Left colon (tissue), 2 donors: Measurements from ENCODE around the gene ATP11A. TPM values are rescaled to one million over a fixed set of nuclear protein-coding genes. Genes with fewer than 3 reads are reported as not detected.
"Not testable (repeated sequence)": the region's sequence is repeated elsewhere in the genome, so short reads cannot be mapped to it uniquely, and the experiment has no call there.

ENCODE experiments used
- ATAC-seq: fragments of 200-7000 bp; cut with Tn5 transposase; one replicate; pipeline ENCODE4 v1.9.1; 2020; ENCODE audit warnings: mild to moderate bottlenecking, moderate library complexity
- DNase-seq, 2 donors: peaks; one replicate each; pipeline ENCODE4 v3.0.0-alpha.2; 2020
- intact Hi-C, 2 donors: fragments of 100-400 bp; cut with DNase I in 1 of 2; cut with micrococcal nuclease in 1 of 2; formaldehyde crosslinking; loops; one replicate each; pipeline versions ENCODE4 v1.11.2 to v1.14.0; 2022; cut with DNase I, micrococcal nuclease
- total RNA-seq, 2 donors: library from RNA; stranded (reverse); fragmentation: NEBNext Ultra II Directional; extraction: Animal tissue kit (Norgen Biotek cat#: 25700); gene quantifications; one replicate each; pipeline ENCODE4 v1.2.1, GENCODE V29; 2021
- donor health status: DM: no; HTN: no; CAD: no.
- donor health status: DM: yes; HTN: yes; CAD: no.

Gene ATP11A
- total RNA-seq, 2 donors from 2014 or later: 12.4 to 22.7 TPM

DNA sequence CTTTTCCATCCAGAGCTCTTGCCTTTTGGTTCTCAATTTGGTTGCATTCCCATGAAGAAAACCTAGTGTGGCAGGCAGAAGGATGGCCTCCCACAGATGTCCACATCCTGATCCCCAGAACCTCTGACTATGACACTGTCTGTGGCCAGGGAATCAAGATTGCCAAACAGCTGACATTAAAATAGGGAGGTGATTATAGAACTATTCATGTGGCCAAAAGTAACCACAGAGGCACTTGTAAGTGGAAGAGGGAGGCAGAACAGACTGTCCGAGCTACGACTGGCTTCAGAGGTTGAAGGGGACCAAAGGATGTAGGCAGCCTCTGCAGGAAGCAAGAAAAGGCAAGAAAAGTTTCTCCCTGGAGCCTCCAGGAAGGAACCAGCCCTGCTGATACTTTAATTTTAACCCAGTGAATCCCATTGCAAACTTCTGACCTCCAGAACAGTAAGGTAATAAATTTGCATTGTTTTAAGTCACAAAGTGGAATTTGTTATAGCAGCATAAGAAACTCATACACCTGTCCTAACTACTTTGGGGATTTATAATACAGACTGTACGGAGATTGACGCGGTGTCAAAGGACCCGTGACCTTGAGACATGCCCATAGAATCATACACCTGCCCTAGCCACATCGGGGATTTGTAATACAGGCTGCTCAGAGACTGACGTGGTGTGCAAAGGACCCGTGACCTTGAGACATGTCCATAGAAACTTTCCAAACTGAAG lies 106.5 kb downstream of the ATP11A start:
- intact Hi-C loops: no loop called here
- no peak for ATAC-seq

DNA sequence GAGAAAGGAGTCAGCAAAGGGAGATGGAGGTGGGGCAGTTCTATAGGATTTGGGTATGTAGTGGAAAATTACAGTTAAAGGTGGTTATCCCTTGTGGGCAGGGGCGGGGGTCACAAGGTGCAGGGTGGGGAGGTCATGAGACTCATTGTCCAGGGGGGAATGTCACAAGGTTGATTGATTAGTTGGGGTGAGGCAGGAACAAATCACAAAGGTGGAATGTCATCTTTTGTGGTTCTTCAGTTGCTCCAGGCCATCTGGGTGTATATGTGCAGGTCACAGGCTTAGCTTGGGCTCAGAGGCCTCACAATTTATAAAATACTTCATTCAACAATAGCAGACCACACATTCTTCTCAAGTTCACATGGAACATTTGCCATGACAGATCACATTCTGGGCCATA lies 109.6 kb downstream of the ATP11A start:
- ATAC-seq (no peak), DNase-seq (no peak)
- intact Hi-C loops: no loop called here

More for the DNA sequence above, 106.5 kb downstream of the ATP11A start:
- no peak for DNase-seq

DNA sequence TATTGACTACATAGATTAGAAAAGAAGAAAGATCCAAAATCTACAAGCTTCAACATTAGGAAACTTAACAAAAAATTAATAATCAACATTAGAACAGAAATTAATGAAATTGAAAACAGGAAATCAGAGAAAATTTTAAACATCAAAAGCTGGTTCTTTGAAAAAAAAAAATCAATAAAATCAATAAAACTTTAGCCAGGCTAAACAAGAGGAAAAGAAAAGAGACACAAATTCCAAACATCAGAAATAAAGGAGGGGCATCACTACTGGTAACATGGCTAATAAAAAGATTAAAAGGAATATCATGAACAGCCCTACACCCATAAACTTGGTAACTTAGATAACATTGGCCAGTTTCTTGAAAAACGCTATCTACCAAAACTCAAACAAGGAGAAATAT lies 110.2 kb downstream of the ATP11A start:
- ATAC-seq (no peak), DNase-seq (no peak)
- intact Hi-C loops: no loop called here

DNA sequence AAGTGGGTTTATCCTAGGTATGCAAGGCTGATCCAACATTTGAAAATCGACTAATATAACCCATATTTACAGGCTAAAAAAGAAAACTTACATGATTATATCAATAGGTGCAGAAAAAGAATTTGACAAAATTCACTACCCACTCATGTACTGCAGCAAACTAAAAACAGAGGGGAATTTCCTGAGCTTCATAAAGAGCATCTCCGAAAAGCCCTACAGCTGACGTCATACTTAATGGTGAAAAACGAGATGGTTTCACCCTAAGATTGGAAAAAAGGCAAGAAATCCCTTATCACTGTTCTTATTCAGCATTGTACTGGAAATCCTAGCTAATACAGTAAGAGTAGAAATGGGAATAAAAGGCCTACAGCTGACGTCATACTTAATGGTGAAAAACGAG lies 111.0 kb downstream of the ATP11A start:
- ATAC-seq, intact Hi-C loops, DNase-seq: not testable (repeated sequence)

DNA sequence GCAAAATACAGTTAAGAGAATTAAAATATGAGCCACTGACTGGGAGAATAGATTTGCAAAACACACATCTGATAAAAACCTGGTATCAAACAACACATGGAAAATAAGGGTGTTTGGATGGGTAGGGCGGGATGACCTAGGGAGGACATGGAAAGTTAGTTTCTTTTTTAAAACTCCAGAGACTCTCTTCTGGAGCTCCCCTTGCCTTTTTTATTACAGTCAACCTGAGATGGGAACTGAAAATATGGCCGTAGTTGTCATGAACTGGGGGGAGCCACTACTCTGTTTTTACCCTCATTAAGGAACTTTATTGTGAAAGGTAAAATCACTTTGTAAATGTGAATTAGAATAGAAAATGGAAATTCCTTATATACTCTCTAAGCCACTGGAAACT lies 113.0 kb downstream of the ATP11A start:
- intact Hi-C loops: no loop called here
- DNase-seq (no peak), ATAC-seq (no peak)

DNA sequence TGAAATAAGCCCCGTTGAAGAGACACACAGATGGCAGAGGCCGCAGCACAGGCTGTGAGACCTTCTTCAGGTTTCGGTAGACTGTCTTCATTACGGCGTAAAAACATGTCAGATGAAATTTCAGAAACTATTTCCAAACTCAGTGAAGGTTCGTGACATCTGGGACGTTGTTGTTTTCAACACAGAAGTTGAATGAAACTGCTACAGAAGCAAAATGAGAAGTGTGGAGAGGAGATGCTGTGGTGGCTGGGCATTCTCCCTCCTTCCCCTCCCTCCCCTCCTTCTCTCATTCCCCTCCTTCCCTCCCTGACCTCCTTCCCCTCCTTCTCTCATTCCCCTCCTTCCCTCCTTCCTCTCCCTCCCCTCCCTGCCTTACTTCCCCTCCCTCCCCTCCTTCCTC lies 113.6 kb downstream of the ATP11A start:
- DNase-seq: no peak
- intact Hi-C loops: no loop called here
- ATAC-seq: no peak

DNA sequence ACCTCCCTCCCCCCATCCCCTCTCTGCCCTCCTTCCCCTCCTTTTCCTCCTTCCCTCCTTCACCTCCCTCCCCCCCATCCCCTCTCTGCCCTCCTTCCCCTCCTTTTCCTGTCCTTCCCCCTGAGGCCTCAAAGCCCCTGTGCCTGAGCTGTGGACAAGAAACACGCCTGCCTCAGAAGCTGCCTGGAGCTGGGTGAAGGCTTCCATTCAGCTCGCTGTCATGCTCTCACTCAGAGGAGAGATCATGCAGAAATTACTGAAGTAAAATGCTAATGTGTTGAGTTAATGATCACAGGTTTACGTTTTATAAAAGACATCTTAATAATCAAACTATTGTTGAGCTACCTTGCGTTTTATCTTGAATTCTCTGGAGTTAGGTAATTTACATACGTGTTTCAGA lies 114.5 kb downstream of the ATP11A start:
- no peak for ATAC-seq
- intact Hi-C loops: no loop called here
- no peak for DNase-seq

DNA sequence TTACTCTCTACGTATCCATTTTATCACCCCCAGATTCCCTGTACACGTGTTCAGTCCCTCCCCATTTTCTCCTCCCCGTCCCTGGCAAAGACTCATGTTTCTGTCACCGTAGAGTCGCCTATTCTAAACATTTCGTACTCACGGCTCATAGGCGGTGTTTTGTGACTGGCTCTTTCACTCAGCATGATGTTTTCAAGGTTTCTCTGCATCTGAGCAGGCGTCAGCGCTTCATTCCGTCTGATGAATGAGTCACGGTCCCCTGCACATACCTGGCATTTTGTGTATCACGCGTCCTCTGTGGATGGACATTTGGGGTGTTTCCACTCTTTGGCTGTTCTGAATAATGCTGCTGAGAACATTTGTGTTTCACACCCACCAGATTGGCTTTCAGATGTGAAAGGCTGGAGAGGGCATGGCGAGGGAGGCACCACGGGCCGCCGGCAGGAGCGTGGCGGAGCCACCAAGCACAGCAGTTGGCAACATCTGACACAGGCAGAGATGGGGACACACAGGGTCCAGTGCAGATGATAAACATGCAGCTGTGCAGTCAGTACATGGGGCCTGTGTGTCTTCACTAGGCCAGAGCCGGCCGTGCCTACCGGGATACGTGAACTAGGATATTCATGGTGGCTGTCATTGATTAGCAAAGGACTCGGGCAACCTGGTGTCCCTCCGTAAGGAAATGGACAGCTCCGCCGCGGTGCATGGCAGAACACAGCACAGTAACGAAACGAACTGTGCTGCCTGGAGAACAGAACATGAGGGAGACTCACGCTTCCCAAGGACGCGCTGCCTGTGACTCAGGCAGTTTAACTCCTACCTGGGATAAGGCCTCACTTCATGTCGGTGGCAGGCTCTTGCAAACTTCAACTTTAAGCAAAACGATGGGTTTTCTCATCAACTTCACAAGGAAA lies 117.2 kb downstream of the ATP11A start:
- no peak for ATAC-seq
- no peak for DNase-seq
- intact Hi-C loops: no loop called here

DNA sequence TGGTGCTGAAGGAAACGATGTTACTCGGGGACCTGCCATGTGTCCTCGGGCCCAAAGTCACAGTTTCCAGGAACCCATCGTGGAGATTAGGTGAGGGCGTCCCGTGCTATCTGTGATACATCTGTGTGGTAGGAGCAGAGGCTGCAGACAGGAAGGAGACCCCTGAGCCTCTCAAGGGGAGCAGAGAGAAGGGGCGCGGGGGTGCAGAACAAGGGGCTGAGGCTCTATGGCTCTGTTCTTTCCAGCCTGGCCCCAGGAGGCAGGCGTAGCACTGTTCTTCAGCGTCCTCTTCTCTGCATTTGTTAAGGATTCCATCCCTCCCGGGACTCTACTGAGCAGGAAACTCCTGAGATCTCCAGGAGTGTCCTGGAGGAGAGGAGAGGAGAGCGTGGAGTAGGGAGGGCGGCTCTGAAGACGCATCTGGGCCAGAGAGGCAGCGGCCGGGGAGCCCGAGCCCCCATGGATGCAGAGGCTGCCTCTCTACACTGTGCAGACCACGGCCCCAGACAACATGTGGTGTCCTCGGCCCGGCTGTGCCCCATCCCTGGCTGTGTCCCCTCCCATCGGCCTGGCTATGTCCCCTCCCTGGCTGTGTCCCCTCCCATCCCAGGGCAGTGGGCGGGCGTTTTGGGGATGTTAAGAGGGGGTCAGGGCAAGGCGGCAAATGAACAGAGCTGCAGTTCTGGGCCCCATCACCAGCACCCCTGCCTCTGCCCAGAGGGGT lies 118.0 kb downstream of the ATP11A start:
- DNase-seq (no peak), ATAC-seq (no peak)
- intact Hi-C loops: no loop called here

DNA sequence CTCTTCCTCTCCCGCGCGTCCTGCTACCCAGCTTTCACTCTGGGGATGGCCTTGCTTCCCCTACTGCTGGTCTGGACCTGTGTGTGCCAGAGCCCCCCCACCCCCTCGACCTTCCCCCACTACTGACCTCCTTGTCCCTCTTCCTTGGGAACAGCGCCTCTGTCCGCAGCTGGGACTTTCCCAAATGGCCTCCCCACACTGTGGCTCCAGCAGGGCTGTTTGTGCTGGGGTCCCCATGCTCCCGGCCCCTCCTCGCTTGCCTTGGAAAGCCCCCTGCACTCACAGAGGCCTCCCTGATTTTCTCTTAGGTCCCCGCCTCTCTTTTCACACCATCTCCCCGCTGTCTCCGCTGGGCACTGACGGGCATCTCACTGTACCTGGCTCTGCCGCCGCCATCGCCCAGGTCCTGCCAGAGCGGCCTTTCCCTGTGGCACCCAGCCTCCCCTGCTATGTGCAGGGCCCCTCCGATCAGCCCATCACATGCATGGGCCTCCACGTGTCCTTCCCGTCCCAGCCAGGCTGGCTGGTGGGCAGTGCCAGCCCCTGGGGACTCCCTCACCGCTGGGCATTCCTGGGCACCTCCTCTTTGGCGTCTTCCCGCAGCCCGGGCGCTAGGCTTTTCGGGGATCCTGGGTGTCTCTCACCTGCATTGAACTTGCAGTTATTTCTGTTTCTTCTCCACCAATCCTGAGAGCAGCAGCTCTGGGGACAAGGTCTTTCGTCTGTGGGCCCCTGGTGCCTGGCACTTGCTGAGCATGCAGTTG lies 118.7 kb downstream of the ATP11A start:
- DNase-seq (no peak), ATAC-seq (no peak)
- intact Hi-C loops: no loop called here

DNA sequence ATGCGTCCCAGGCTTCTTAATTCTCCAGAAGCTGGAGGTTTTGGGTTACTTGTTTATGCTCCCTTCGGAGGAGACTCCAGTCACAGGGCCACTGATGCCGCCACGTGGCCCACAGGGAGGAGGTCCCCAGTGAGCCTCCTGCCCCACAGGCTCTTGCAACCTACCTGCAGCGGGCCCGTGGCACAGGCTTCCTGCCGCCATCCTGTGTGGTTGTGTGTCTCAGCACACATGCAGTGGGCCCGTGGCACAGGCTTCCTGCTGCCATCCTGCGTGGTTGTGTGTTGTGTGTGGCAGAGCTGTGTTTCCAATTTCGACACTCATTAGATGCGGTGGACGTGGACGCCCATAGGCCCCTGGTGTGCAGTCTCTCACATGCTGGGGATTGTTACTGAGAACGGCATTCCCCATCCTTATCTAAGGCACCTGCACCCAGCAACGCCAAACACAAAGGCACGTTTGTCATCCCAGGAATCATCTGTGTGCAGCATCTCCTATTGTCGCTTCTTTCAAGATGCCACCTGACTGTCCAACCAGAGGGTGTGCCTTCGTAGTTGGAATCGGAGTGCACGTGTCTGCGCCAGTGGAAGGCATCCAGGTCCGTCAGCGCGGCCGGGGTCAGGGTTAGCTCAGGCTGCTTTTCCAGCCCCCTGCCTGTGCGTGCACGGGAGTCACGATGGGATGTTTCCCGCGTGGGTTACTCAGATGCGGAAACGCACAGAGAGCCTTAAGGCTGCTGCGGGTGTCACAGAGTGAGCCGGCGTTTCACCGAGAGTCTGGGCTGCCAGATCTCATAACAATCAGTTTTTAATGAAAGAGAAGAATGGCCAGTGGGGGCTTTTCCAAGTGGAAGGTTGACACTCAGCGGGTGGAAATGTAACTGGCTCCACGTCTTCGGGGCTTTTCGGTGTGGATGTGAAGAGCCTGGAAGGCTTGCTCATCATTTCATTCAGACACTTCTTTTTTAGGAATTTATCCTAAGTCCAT lies 119.8 kb downstream of the ATP11A start:
- DNase-seq: no peak
- intact Hi-C loops: no loop called here

DNA sequence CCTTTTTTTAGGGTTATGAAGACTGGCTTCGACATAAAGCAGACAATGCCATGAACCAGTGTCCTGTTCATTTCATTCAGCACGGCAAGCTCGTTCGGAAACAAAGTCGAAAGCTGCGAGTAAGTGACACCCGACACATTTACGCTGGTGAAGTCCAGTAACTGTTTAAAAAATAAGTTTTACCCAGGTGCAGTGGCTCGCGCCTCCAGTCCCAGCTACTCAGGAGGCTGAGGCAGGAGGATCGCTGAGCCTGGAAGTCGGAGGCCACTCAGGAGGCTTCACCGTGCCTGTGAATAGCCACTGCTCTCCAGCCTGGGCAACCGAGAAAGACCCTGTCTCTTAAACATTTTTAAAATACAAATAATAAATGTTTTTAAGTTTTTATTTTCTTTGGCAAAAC lies 120.8 kb downstream of the ATP11A start:
- intact Hi-C loops: no loop called here
- ATAC-seq (no peak), DNase-seq (no peak)

More for the DNA sequence above, 119.8 kb downstream of the ATP11A start:
- no peak for ATAC-seq

DNA sequence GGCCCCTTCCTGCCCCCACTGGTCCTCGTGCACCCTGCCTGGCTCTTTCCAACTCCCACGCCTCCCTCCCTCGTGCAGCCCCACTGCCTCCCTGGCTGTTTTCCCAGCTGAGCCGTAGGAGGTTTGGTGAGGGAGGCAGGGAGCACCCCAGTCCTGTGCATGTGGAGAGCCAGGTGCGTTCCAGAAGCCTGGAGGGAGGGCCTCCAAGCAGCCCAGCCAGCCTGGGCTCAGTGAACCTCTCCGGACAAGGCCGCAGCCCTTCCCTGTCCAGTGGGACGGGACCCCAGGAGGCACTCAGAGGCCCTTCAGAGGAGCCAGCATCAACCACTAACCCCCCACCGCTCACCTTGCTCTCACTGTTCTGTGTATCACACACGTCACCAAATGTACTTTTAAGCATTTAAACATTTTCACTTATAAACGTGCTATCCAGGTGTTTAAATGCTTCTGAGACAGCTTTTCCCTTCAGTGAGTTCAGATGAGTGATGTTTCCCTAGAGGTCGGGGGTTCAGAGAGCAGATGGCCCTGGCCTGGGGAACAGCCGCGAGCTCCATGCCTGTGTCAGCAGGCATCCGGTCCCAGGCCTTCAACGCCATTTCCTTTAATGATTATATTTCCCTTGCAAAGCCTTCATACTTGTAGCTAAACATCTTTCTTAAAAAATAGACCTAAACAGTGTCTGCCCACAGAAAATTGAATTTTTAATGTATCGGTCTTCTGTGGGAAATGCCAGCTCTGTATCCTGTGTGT lies 122.6 kb downstream of the ATP11A start:
- DNase-seq: no peak
- intact Hi-C loops: no loop called here
- ATAC-seq: no peak

DNA sequence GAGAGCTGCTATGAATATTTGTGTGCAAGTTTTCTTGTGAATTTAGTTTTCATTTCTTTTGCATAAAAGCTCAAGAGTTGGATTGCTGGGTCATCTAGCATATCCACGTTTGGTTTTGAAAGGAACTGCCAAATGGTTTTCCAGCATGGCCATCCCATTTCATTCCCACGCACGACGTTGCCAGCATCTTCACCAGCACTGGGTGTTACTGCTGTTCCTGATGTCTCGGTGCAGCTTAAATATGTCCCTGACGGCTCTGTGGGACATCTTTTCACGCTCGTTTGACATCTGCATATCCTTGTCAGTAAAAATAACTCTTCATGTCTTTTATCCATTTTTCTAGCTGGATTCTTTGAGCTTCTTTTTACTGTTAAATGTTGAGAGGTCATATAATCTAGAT lies 123.7 kb downstream of the ATP11A start:
- no peak for DNase-seq
- ATAC-seq: no peak
- intact Hi-C loops: no loop called here

DNA sequence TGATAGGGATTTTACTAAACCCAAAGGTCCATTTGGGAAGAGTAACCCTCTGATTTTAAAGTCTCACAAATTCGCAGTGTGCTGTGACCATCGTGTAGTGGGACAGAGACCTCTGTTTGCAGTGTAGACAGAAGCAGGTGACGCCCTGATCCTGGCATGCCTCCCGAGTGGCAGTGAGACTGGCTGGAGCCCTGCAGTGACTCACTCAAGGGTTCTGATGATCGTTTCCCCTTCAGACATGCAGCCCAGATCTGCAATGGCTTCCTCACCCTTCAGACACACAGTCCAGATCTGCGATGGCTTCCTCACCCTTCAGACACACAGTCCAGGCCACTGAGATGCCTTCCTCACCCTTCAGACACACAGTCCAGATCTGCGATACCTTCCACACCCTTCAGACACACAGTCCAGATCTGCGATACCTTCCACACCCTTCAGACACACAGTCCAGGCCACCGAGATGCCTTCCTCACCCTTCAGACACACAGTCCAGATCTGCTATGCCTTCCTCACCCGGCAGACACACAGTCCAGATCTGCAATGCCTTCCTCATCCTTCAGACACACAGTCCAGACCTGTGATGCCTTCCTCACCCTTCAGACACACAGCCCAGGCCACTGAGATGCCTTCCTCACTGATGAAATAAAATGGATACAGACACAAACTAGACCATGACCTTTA lies 125.2 kb downstream of the ATP11A start:
- ATAC-seq: no peak
- DNase-seq: no peak
- intact Hi-C loops: no loop called here

DNA sequence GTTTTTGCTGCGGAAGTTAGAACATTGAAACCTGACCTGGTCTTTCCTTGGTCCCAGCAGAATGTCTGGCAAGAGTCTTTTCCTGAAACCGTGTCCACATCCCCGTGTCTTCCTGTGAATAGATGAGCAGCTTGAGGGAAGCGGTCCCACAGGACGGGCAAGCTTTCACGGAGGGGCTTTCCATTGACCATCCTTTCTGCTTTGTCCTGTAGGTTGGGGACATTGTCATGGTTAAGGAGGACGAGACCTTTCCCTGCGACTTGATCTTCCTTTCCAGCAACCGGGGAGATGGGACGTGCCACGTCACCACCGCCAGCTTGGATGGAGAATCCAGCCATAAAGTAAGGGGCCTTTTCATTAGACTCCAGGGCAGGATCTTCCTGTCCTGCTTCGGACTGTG lies 126.0 kb downstream of the ATP11A start:
- intact Hi-C loops: no loop called here
- no peak for ATAC-seq
- DNase-seq: no peak
